HEK293 (cell line): Measurements from ENCODE around the gene IGF2BP1.

ENCODE experiments used
- CTCF ChIA-PET: fragments of 350-600 bp; formaldehyde crosslinking; extraction: SDS; loops from one replicate; lab custom pipeline; 2021; ENCODE audit warnings: antibody characterized with exemption; lab: Yijun Ruan, JAX
- POLR2A ChIA-PET: fragments of 300-600 bp; formaldehyde crosslinking; extraction: SDS; loops from one replicate; lab custom pipeline; 2020; ENCODE audit warnings: antibody characterized with exemption, inconsistent platforms; lab: Yijun Ruan, JAX
- H3K27ac ChIP-seq: fragments of 200-500 bp; sonication (Bioruptor generic); 2 replicates; pipeline ENCODE4 v1.5.1; 2014; ENCODE audit warnings: low read depth, low read length, control low read depth, inconsistent platforms; ENCODE audit errors: extremely low read depth
- H3K36me3 ChIP-seq, 2 experiments: fragments of 200-500 bp in 1 of 2; sonication (Bioruptor generic) in 1 of 2; 1 replicate in 1 of 2; 2 replicates in 1 of 2; pipeline ENCODE4 v1.5.1; 2014 to 2017; ENCODE audit warnings: inconsistent platforms in 2 of 2, low read length in 2 of 2; ENCODE audit not compliant: control insufficient read depth in 2 of 2, insufficient read depth in 1 of 2
- H3K4me1 ChIP-seq: fragments of 200-500 bp; sonication (Bioruptor generic); 2 replicates; pipeline ENCODE4 v1.5.1; 2014; ENCODE audit warnings: mild to moderate bottlenecking, low read length, inconsistent platforms; ENCODE audit not compliant: control insufficient read depth, insufficient read depth
- H3K4me3 ChIP-seq: 2 replicates; pipeline ENCODE4 v1.5.1; 2011; ENCODE audit warnings: low read depth, mild to moderate bottlenecking, control low read depth, low read length, moderate library complexity
- H3K9me3 ChIP-seq: fragments of 200-500 bp; sonication (Bioruptor generic); 2 replicates; pipeline ENCODE4 v1.5.1; 2014; ENCODE audit warnings: low read depth, low read length, inconsistent platforms; ENCODE audit not compliant: control insufficient read depth, insufficient read depth
- GLI2 ChIP-seq: fragments of 450-650 bp; formaldehyde crosslinking; IDR thresholded peaks from 2 replicates; pipeline ENCODE4; 2017; ENCODE audit warnings: missing biosample characterization, missing genetic modification characterization, low read depth, borderline replicate concordance
- GLIS2 ChIP-seq: fragments of 450-650 bp; formaldehyde crosslinking; IDR thresholded peaks from 2 replicates; pipeline ENCODE4 v1.5.1; 2016; ENCODE audit warnings: missing biosample characterization, missing genetic modification characterization
- KLF1 ChIP-seq: fragments of 450-650 bp; formaldehyde crosslinking; IDR thresholded peaks from 2 replicates; pipeline ENCODE4 v1.5.1; 2016; ENCODE audit warnings: missing biosample characterization, missing genetic modification characterization
- KLF8 ChIP-seq: fragments of 450-650 bp; formaldehyde crosslinking; IDR thresholded peaks from 2 replicates; pipeline ENCODE4 v1.5.1; 2016; ENCODE audit warnings: missing biosample characterization, missing genetic modification characterization
- REPIN1 ChIP-seq: fragments of 450-650 bp; formaldehyde crosslinking; IDR thresholded peaks from 2 replicates; pipeline ENCODE4 v1.5.1; 2017; ENCODE audit warnings: missing biosample characterization, missing genetic modification characterization, low read depth
- ZNF184 ChIP-seq: fragments of 450-650 bp; IDR thresholded peaks from 2 replicates; pipeline ENCODE4 v1.5.1; 2018; ENCODE audit warnings: missing biosample characterization, mild to moderate bottlenecking, missing genetic modification characterization
- ZNF211 ChIP-seq: fragments of 450-650 bp; formaldehyde crosslinking; IDR thresholded peaks from 2 replicates; pipeline ENCODE4 v1.5.1; 2016; ENCODE audit warnings: low read depth, missing biosample characterization, missing genetic modification characterization
- ZNF341 ChIP-seq: fragments of 450-650 bp; formaldehyde crosslinking; IDR thresholded peaks from 2 replicates; pipeline ENCODE4; 2016; ENCODE audit warnings: low read depth, missing biosample characterization, missing genetic modification characterization
- ZNF37A ChIP-seq: fragments of 450-650 bp; IDR thresholded peaks from 2 replicates; pipeline ENCODE4 v1.5.1; 2018; ENCODE audit warnings: missing biosample characterization, missing genetic modification characterization
- ZNF391 ChIP-seq: fragments of 450-650 bp; formaldehyde crosslinking; IDR thresholded peaks from 2 replicates; pipeline ENCODE4 v1.5.1; 2016; ENCODE audit warnings: low read depth, missing biosample characterization, missing genetic modification characterization, borderline replicate concordance
- ZNF585B ChIP-seq: fragments of 450-650 bp; formaldehyde crosslinking; IDR thresholded peaks from 2 replicates; pipeline ENCODE4 v1.5.1; 2016; ENCODE audit warnings: missing biosample characterization, missing genetic modification characterization
- ZNF610 ChIP-seq: fragments of 450-650 bp; formaldehyde crosslinking; IDR thresholded peaks from 2 replicates; pipeline ENCODE4 v1.5.1; 2016; ENCODE audit warnings: missing biosample characterization, missing genetic modification characterization, borderline replicate concordance
- ZNF624 ChIP-seq: fragments of 450-650 bp; formaldehyde crosslinking; IDR thresholded peaks from 2 replicates; pipeline ENCODE4 v1.5.1; 2017; ENCODE audit warnings: missing biosample characterization, missing genetic modification characterization
- ZNF677 ChIP-seq: fragments of 450-650 bp; IDR thresholded peaks from 2 replicates; pipeline ENCODE4 v1.5.0; 2018; ENCODE audit warnings: missing biosample characterization, mild to moderate bottlenecking, missing genetic modification characterization, moderate library complexity
- ZNF76 ChIP-seq: fragments of 450-650 bp; formaldehyde crosslinking; IDR thresholded peaks from 2 replicates; pipeline ENCODE4; 2016; ENCODE audit warnings: low read depth, missing biosample characterization, missing genetic modification characterization, borderline replicate concordance
- TF ChIP-seq, protein P1 (sequence below): fragments of 450-650 bp; formaldehyde crosslinking; IDR thresholded peaks from 2 replicates; pipeline ENCODE4 v1.5.1; 2016; ENCODE audit warnings: missing biosample characterization, missing genetic modification characterization, borderline replicate concordance
- TF ChIP-seq, protein P2 (sequence below): fragments of 450-650 bp; formaldehyde crosslinking; IDR thresholded peaks from 2 replicates; pipeline ENCODE4 v1.5.1; 2016; ENCODE audit warnings: missing biosample characterization, missing genetic modification characterization

Gene IGF2BP1

DNA sequence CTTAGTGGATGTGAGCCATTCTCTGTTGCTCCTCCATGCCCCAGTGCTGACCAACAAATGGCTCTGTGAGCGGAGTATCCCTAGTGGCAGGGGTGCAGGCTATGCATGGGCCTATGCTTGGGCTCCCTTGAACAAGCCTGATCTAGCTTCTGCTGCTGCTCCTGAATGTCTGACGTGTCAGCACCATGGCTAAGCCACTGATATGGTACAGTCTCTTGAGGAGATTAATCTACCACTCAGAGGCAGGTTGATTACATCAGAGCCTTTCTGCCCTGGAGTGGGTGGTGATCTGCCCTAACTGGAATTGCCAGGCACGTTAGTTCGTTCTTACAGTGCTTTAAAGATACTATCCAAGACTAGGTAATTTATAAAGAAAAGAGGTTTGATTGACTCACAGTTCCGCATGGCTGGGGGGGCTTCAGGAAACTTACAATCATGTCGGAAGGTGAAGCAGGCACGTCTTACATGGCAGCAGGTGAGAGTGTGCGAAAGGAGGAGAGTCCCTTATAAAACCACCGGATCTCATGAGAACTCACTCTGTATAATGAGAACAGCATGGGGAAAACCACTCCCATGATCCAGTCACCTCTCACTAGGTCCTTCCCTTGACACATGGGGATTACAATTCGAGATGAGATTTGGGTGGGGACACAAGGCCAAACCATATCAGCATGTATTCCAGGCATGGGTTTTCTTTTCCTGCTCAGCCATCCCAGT is 93.9 kb downstream of the IGF2BP1 start (continued):
- TF ChIP-seq, protein P1, sequence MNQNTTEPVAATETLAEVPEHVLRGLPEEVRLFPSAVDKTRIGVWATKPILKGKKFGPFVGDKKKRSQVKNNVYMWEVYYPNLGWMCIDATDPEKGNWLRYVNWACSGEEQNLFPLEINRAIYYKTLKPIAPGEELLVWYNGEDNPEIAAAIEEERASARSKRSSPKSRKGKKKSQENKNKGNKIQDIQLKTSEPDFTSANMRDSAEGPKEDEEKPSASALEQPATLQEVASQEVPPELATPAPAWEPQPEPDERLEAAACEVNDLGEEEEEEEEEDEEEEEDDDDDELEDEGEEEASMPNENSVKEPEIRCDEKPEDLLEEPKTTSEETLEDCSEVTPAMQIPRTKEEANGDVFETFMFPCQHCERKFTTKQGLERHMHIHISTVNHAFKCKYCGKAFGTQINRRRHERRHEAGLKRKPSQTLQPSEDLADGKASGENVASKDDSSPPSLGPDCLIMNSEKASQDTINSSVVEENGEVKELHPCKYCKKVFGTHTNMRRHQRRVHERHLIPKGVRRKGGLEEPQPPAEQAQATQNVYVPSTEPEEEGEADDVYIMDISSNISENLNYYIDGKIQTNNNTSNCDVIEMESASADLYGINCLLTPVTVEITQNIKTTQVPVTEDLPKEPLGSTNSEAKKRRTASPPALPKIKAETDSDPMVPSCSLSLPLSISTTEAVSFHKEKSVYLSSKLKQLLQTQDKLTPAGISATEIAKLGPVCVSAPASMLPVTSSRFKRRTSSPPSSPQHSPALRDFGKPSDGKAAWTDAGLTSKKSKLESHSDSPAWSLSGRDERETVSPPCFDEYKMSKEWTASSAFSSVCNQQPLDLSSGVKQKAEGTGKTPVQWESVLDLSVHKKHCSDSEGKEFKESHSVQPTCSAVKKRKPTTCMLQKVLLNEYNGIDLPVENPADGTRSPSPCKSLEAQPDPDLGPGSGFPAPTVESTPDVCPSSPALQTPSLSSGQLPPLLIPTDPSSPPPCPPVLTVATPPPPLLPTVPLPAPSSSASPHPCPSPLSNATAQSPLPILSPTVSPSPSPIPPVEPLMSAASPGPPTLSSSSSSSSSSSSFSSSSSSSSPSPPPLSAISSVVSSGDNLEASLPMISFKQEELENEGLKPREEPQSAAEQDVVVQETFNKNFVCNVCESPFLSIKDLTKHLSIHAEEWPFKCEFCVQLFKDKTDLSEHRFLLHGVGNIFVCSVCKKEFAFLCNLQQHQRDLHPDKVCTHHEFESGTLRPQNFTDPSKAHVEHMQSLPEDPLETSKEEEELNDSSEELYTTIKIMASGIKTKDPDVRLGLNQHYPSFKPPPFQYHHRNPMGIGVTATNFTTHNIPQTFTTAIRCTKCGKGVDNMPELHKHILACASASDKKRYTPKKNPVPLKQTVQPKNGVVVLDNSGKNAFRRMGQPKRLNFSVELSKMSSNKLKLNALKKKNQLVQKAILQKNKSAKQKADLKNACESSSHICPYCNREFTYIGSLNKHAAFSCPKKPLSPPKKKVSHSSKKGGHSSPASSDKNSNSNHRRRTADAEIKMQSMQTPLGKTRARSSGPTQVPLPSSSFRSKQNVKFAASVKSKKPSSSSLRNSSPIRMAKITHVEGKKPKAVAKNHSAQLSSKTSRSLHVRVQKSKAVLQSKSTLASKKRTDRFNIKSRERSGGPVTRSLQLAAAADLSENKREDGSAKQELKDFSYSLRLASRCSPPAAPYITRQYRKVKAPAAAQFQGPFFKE (tag by site-specific recombination), result no peak
- no peak for TF ChIP-seq REPIN1
- TF ChIP-seq ZNF211 (tag by site-specific recombination), result no peak
- no peak for TF ChIP-seq ZNF341 (tag by site-specific recombination)
- TF ChIP-seq, all 188 proteins: peak for 3

DNA sequence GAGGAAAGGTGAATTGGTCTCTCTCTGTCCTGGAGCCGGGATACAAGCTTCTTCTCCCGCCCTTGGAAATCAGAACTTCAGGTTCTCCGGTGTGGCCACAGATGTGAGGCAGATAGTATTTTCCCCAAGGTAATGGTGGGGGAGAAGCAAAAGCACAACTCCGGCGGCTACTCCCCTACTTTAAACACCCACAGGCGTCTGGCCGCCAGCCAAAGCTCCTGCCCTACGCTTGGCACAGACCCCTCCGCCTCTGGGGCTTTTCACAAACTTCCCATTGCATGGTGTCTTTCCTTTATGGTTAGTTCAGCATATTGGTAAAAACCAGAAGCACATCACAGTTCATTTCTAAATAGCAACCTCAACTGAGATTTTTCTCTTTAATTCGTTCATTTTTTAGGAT is 95.9 kb downstream of the IGF2BP1 start:
- ChIA-PET CTCF (interaction anchor here (0.7 kb wide), 1 partner anchor 16 kb away, joined by 4 read pairs; no protein-coding TSS in a partner anchor), POLR2A (no interaction called here)
- Histone ChIP-seq H3K36me3 (no peaks in the 10 kb centered on the region), H3K4me3 (no peak overlapping the region), H3K4me1 (no peaks in the 10 kb centered on the region), H3K27ac (no peak overlapping the region), H3K9me3 (no peaks in the 10 kb centered on the region; the same call in 1 of the 2 replicates)
- TF ChIP-seq KLF8, result no peak
- TF ChIP-seq ZNF391 (tag by site-specific recombination), result no peak
- TF ChIP-seq ZNF610, result no peak
- TF ChIP-seq GLI2 (tag by site-specific recombination), result no peak
- TF ChIP-seq ZNF37A (tag by site-specific recombination), result no peak
- no peak for TF ChIP-seq GLIS2
- TF ChIP-seq ZNF585B (tag by site-specific recombination), result no peak
- TF ChIP-seq, protein P2, sequence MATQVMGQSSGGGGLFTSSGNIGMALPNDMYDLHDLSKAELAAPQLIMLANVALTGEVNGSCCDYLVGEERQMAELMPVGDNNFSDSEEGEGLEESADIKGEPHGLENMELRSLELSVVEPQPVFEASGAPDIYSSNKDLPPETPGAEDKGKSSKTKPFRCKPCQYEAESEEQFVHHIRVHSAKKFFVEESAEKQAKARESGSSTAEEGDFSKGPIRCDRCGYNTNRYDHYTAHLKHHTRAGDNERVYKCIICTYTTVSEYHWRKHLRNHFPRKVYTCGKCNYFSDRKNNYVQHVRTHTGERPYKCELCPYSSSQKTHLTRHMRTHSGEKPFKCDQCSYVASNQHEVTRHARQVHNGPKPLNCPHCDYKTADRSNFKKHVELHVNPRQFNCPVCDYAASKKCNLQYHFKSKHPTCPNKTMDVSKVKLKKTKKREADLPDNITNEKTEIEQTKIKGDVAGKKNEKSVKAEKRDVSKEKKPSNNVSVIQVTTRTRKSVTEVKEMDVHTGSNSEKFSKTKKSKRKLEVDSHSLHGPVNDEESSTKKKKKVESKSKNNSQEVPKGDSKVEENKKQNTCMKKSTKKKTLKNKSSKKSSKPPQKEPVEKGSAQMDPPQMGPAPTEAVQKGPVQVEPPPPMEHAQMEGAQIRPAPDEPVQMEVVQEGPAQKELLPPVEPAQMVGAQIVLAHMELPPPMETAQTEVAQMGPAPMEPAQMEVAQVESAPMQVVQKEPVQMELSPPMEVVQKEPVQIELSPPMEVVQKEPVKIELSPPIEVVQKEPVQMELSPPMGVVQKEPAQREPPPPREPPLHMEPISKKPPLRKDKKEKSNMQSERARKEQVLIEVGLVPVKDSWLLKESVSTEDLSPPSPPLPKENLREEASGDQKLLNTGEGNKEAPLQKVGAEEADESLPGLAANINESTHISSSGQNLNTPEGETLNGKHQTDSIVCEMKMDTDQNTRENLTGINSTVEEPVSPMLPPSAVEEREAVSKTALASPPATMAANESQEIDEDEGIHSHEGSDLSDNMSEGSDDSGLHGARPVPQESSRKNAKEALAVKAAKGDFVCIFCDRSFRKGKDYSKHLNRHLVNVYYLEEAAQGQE (tag by site-specific recombination), result no peak
- TF ChIP-seq, protein P1 (tag by site-specific recombination), result no peak
- no peak for TF ChIP-seq ZNF184 (tag by site-specific recombination)
- no peak for TF ChIP-seq ZNF677
- no peak for TF ChIP-seq ZNF76 (tag by site-specific recombination)
- no peak for TF ChIP-seq ZNF624 (tag by site-specific recombination)
- no peak for TF ChIP-seq KLF1 (tag by site-specific recombination)
